ENCODE results near the gene HCFC1R1. TPM values are rescaled to one million over a fixed set of nuclear protein-coding genes. Genes with fewer than 3 reads are reported as not detected.
A peak's percentile ranks its signal among the peaks of the same experiment; 100 is the strongest.

The HCFC1R1 gene
- polyA plus RNA-seq, 4 donors, result 54.2 to 86.5 (median 68.9) TPM

GRCh38 chr16:2980227-2981176 lies 43.2 kb downstream of the HCFC1R1 start, which contains the start of gene PKMYT1:
TSS of gene PKMYT1 (minus strand) at chr16:2980446. CDS start at chr16:2979657, 789 bp downstream.
- DNase-seq (ENCODE audit: low read depth in 4 of 4, low spot score in 2 of 4), result peak; percentile 74 to 86 (median 78)

GRCh38 chr16:2979669-2980226 lies 44.0 kb downstream of the HCFC1R1 start:
- no peak for DNase-seq (ENCODE audit: low read depth in 4 of 4, low spot score in 2 of 4)

GRCh38 chr16:2977440-2977839 lies 46.3 kb downstream of the HCFC1R1 start:
- DNase-seq (ENCODE audit: low read depth in 4 of 4, low spot score in 2 of 4), result no peak

GRCh38 chr16:2976673-2977072 lies 47.1 kb downstream of the HCFC1R1 start:
- no peak for DNase-seq (ENCODE audit: low read depth in 4 of 4, low spot score in 2 of 4)

GRCh38 chr16:2976201-2976600 lies 47.5 kb downstream of the HCFC1R1 start:
- DNase-seq (ENCODE audit: low read depth in 4 of 4, low spot score in 2 of 4), result no peak

- no peak for DNase-seq (ENCODE audit: low read depth in 4 of 4, low spot score in 2 of 4)
Measured at GRCh38 chr16:2975161-2975795, 48.5 kb downstream of the HCFC1R1 start.

- DNase-seq (ENCODE audit: low read depth in 4 of 4, low spot score in 2 of 4), result no peak
Measured at GRCh38 chr16:2974319-2975056, 49.3 kb downstream of the HCFC1R1 start.

- DNase-seq (ENCODE audit: low read depth in 4 of 4, low spot score in 2 of 4), result no peak
Measured at GRCh38 chr16:2973605-2974318, 50.0 kb downstream of the HCFC1R1 start.

GRCh38 chr16:2973093-2973492 lies 50.6 kb downstream of the HCFC1R1 start:
- no peak for DNase-seq (ENCODE audit: low read depth in 4 of 4, low spot score in 2 of 4)

Other genes starting within 250 kb of the HCFC1R1 start
- 100 to 1,000 TPM; 205 to 367 (median 263) TPM for gene ELOB, start 246.7 kb downstream of the HCFC1R1 start, polyA plus RNA-seq (ENCODE audit: insufficient read length in 4 of 4)
- under 1 TPM in 3 of 4 donors, not detected in 1; 0.13 to 0.97 (median 0.46) TPM for gene PRSS33, start 236.4 kb downstream of the HCFC1R1 start, polyA plus RNA-seq (ENCODE audit: insufficient read length in 4 of 4)
- gene PRSS41, start 225.5 kb downstream of the HCFC1R1 start, polyA plus RNA-seq (ENCODE audit: insufficient read length in 4 of 4), result not detected
- gene PRSS21, start 206.7 kb downstream of the HCFC1R1 start, polyA plus RNA-seq (ENCODE audit: insufficient read length in 4 of 4), result not detected
- gene ZG16B, start 193.6 kb downstream of the HCFC1R1 start, polyA plus RNA-seq (ENCODE audit: insufficient read length in 4 of 4), result 1 to 10 TPM in 1 of 4 donors, under 1 TPM in 3; 0.19 to 1.2 (median 0.61) TPM
- gene PRSS22, start 165.8 kb downstream of the HCFC1R1 start, polyA plus RNA-seq (ENCODE audit: insufficient read length in 4 of 4), result 10 to 100 TPM in 1 of 4 donors, 1 to 10 TPM in 3; 6.3 to 16.6 (median 8.4) TPM
- 10 to 100 TPM; 21.9 to 38.4 (median 27.9) TPM for gene FLYWCH2, start 140.7 kb downstream of the HCFC1R1 start, polyA plus RNA-seq (ENCODE audit: insufficient read length in 4 of 4)
- gene FLYWCH1, start 112.0 kb downstream of the HCFC1R1 start, polyA plus RNA-seq (ENCODE audit: insufficient read length in 4 of 4), result 10 to 100 TPM; 19.3 to 40.9 (median 25.4) TPM
- gene KREMEN2, start 59.7 kb downstream of the HCFC1R1 start, polyA plus RNA-seq (ENCODE audit: insufficient read length in 4 of 4), result 1 to 10 TPM; 1.1 to 2.7 (median 2.3) TPM
- gene PAQR4, start 54.6 kb downstream of the HCFC1R1 start, polyA plus RNA-seq (ENCODE audit: insufficient read length in 4 of 4), result 10 to 100 TPM in 2 of 4 donors, 1 to 10 TPM in 2; 8.7 to 11.4 (median 9.9) TPM
- gene PKMYT1, start 43.5 kb downstream of the HCFC1R1 start, polyA plus RNA-seq (ENCODE audit: insufficient read length in 4 of 4), result 10 to 100 TPM in 3 of 4 donors, 1 to 10 TPM in 1; 9.8 to 29.0 (median 20.1) TPM
- 1 to 10 TPM; 2.2 to 4.8 (median 2.9) TPM for gene CLDN9, start 11.0 kb downstream of the HCFC1R1 start, polyA plus RNA-seq (ENCODE audit: insufficient read length in 4 of 4)
- gene CLDN6, start 5.8 kb downstream of the HCFC1R1 start, polyA plus RNA-seq (ENCODE audit: insufficient read length in 4 of 4), result 10 to 100 TPM; 32.8 to 39.4 (median 35.9) TPM
- 10 to 100 TPM; 10.1 to 23.1 (median 16.9) TPM for gene TNFRSF12A, start 3.6 kb downstream of the HCFC1R1 start, polyA plus RNA-seq (ENCODE audit: insufficient read length in 4 of 4)
- 10 to 100 TPM; 28.5 to 36.4 (median 33.1) TPM for gene THOC6, start 93 bp upstream of the HCFC1R1 start, polyA plus RNA-seq (ENCODE audit: insufficient read length in 4 of 4)
- gene BICDL2, start 13.0 kb upstream of the HCFC1R1 start, polyA plus RNA-seq (ENCODE audit: insufficient read length in 4 of 4), result 1 to 10 TPM; 1.5 to 6.9 (median 2.5) TPM
- 1 to 10 TPM in 2 of 4 donors, under 1 TPM in 2; 0.51 to 3.2 (median 1.2) TPM for gene MMP25, start 22.6 kb upstream of the HCFC1R1 start, polyA plus RNA-seq (ENCODE audit: insufficient read length in 4 of 4)
- gene IL32, start 41.7 kb upstream of the HCFC1R1 start, polyA plus RNA-seq (ENCODE audit: insufficient read length in 4 of 4), result 10 to 100 TPM; 28.2 to 40.2 (median 32.9) TPM
- under 1 TPM; 0.18 to 0.49 (median 0.20) TPM for gene ZSCAN10, start 75.4 kb upstream of the HCFC1R1 start, polyA plus RNA-seq (ENCODE audit: insufficient read length in 4 of 4)
- 10 to 100 TPM; 15.7 to 22.6 (median 17.8) TPM for gene ZNF205, start 88.6 kb upstream of the HCFC1R1 start, polyA plus RNA-seq (ENCODE audit: insufficient read length in 4 of 4)
- gene ZNF213, start 111.1 kb upstream of the HCFC1R1 start, polyA plus RNA-seq (ENCODE audit: insufficient read length in 4 of 4), result 10 to 100 TPM in 3 of 4 donors, 1 to 10 TPM in 1; 9.6 to 16.4 (median 15.4) TPM
- gene OR1F1, start 164.3 kb upstream of the HCFC1R1 start, polyA plus RNA-seq (ENCODE audit: insufficient read length in 4 of 4), result not detected
- 10 to 100 TPM; 12.2 to 14.3 (median 13.3) TPM for gene ZNF200, start 211.2 kb upstream of the HCFC1R1 start, polyA plus RNA-seq (ENCODE audit: insufficient read length in 4 of 4)
- gene MEFV, start 232.7 kb upstream of the HCFC1R1 start, polyA plus RNA-seq (ENCODE audit: insufficient read length in 4 of 4), result under 1 TPM; 0.16 to 0.51 (median 0.29) TPM

Data from left renal cortex interstitium (tissue), 4 donors.